Psoas muscle (tissue), 8 donors: Measurements from ENCODE around the gene HYAL3. TPM values are rescaled to one million over a fixed set of nuclear protein-coding genes. Genes with fewer than 3 reads are reported as not detected.

ENCODE experiments used
- ATAC-seq, 4 donors: fragments of 200-7000 bp; cut with Tn5 transposase; one replicate each; pipeline ENCODE4 v1.9.1; 2020; ENCODE audit warnings: moderate library complexity in 3 of 4, mild to moderate bottlenecking in 2 of 4
- DNase-seq, 2 donors: peaks; one replicate each; pipeline ENCODE4 v3.0.0-alpha.2; 2020
- H3K27ac ChIP-seq: fragments of 200-600 bp; one replicate; pipeline ENCODE4 v1.8.0; 2022
- H3K27me3 ChIP-seq, 3 donors: fragments of 200-600 bp in 1 of 3; one replicate each; pipeline versions ENCODE4 v1.6.1 to v1.8.0; 2013 to 2022; ENCODE audit warnings: low read length in 2 of 3, mild to moderate bottlenecking in 2 of 3, moderate library complexity in 1 of 3; ENCODE audit not compliant: insufficient read depth in 3 of 3
- H3K36me3 ChIP-seq, 2 donors: fragments of 200-600 bp in 1 of 2; one replicate each; pipeline versions ENCODE4 v1.6.1 to v1.8.0; 2013 to 2022; ENCODE audit warnings: low read depth in 1 of 2, mild to moderate bottlenecking in 1 of 2, moderate library complexity in 1 of 2; ENCODE audit not compliant: insufficient read depth in 1 of 2
- H3K4me1 ChIP-seq: fragments of 200-600 bp; one replicate; pipeline ENCODE4 v1.8.0; 2022
- H3K4me3 ChIP-seq: fragments of 200-600 bp; one replicate; pipeline ENCODE4 v1.8.0; 2022; ENCODE audit warnings: mild to moderate bottlenecking
- H3K9me3 ChIP-seq: fragments of 200-600 bp; one replicate; pipeline ENCODE4 v1.8.0; 2022
- CTCF ChIP-seq: fragments of 200-600 bp; IDR thresholded peaks from one replicate; pipeline ENCODE4 v1.8.0; 2022; ENCODE audit warnings: antibody characterized with exemption
- WGBS, 3 donors: extraction: QIAGEN DNeasy Blood & Tissue Kit; methylation state at CpG; one replicate each; pipeline versions ENCODE4 v1.1.6 to v1.1.7; 2013; 5-methylcytosine and 5-hydroxymethylcytosine counted together
- intact Hi-C, 2 donors: fragments of 100-400 bp; cut with DNase I; formaldehyde crosslinking; loops; one replicate each; pipeline versions ENCODE4 v1.11.0 to v1.14.2; 2022
- polyA plus RNA-seq, 3 donors: library from polyadenylated mRNA; stranded (reverse); fragments of 200-250 nt; gene quantifications; one replicate each; pipeline ENCODE4 v1.2.3, GENCODE V29; 2013
- total RNA-seq, 4 donors: library from RNA; stranded (reverse); fragmentation: NEBNext Ultra II Directional in 2 of 4; extraction: Animal tissue kit (Norgen Biotek cat#: 25700) in 2 of 4; gene quantifications; one replicate each; pipeline versions ENCODE4 v1.2.1 to v1.2.4, GENCODE V29; 2021 to 2023
- donor health status: healthy with polysubstance abuse.
- donor health status: DM: no; HTN: no; CAD: no; lungs with moderate emphysema.
- donor health status: Bipolar disorder and iron deficiency.
- donor health status: healthy.
- donor health status: DM: yes; HTN: yes; CAD: no.
- donor health status: DM: no; HTN: no; CAD: no.
- donor health status: DM: no; HTN: no; CAD: no.
- donor health status: DM: yes; HTN: yes; CAD: no.

The HYAL3 gene
- total and polyA plus RNA-seq, 7 donors: 0.23 to 3.4 (median 0.65) TPM

GRCh38 chr3:50336452-50337174, 37.4 kb upstream of the HYAL3 start:
- Histone ChIP-seq H3K36me3 (peaks cover 0 to 13% of the 10 kb centered on the region in 2 donors), H3K4me1 (peaks cover 50% of the 10 kb centered on the region), H3K4me3 (peak overlapping the region; percentile 93), H3K27ac (peak overlapping the region; percentile 95), H3K27me3 (no peaks in the 10 kb centered on the region), H3K9me3 (no peaks in the 10 kb centered on the region)
- DNase-seq: no peak
- intact Hi-C loops: no loop called here
- 1% methylated on average over 23 to 31 of the region's 31 CpGs for WGBS, 3 donors
- no peak for TF ChIP-seq CTCF
- peak; percentile 0 to 8 (median 0) for ATAC-seq

- Histone ChIP-seq H3K4me3 (peak overlapping the region; percentile 93), H3K4me1 (peaks cover 46% of the 10 kb centered on the region), H3K36me3 (peaks cover 3 to 34% of the 10 kb centered on the region in 2 donors), H3K27me3 (no peaks in the 10 kb centered on the region), H3K9me3 (no peaks in the 10 kb centered on the region), H3K27ac (peak overlapping the region; percentile 95)
- WGBS, 3 donors: 42 to 54% (median 49%) methylated on average over 5 of the region's 5 CpGs
- TF ChIP-seq CTCF: no peak
- intact Hi-C loops: no loop called here
- DNase-seq (no peak), ATAC-seq (no peak)
Measured at GRCh38 chr3:50334339-50335075, 35.3 kb upstream of the HYAL3 start.

- Histone ChIP-seq H3K9me3 (no peaks in the 10 kb centered on the region), H3K4me1 (peaks cover 45% of the 10 kb centered on the region), H3K4me3 (peak overlapping the region; percentile 93), H3K27ac (peak overlapping the region; percentile 95), H3K36me3 (peaks cover 3 to 41% of the 10 kb centered on the region in 2 donors), H3K27me3 (no peaks in the 10 kb centered on the region)
- no peak for ATAC-seq
- peak; percentile 60 to 71 for DNase-seq
- TF ChIP-seq CTCF: no peak
- intact Hi-C loops: no loop called here
- WGBS, 3 donors: 43 to 64% (median 46%) methylated on average over 12 of the region's 12 CpGs
Measured at GRCh38 chr3:50333744-50334328, 34.6 kb upstream of the HYAL3 start.

GRCh38 chr3:50331364-50331907, 32.2 kb upstream of the HYAL3 start:
- Histone ChIP-seq H3K36me3 (peaks cover 3 to 44% of the 10 kb centered on the region in 2 donors), H3K9me3 (no peaks in the 10 kb centered on the region), H3K27ac (no peak overlapping the region), H3K4me1 (peaks cover 46% of the 10 kb centered on the region), H3K27me3 (no peaks in the 10 kb centered on the region), H3K4me3 (no peak overlapping the region)
- ATAC-seq (no peak), DNase-seq (no peak)
- intact Hi-C loops: no loop called here
- 94 to 96% (median 95%) methylated on average over 19 of the region's 19 CpGs for WGBS, 3 donors
- TF ChIP-seq CTCF: no peak
